Ectodermal cell (in vitro differentiated cells): ENCODE results near the gene KRCC1. TPM values are rescaled to one million over a fixed set of nuclear protein-coding genes. Genes with fewer than 3 reads are reported as not detected.

Experiments used
- H3K27ac ChIP-seq: 2 replicates; pipeline ENCODE4 v1.7.0; 2013; ENCODE audit warnings: mild to moderate bottlenecking, low read depth, low read length; ENCODE audit not compliant: insufficient read depth, poor library complexity, severe bottlenecking
- H3K27me3 ChIP-seq: 2 replicates; pipeline ENCODE4 v1.7.0; 2013; ENCODE audit warnings: mild to moderate bottlenecking, low read length; ENCODE audit not compliant: insufficient read depth, control insufficient read depth, poor library complexity, severe bottlenecking
- H3K36me3 ChIP-seq: one replicate; pipeline ENCODE4 v1.7.0; 2013; ENCODE audit warnings: low read length; ENCODE audit not compliant: control insufficient read depth, insufficient read depth
- H3K4me1 ChIP-seq: one replicate; pipeline ENCODE4 v1.7.0; 2013; ENCODE audit warnings: low read length; ENCODE audit not compliant: control insufficient read depth, insufficient read depth
- H3K4me3 ChIP-seq: 2 replicates; pipeline ENCODE4 v1.7.0; 2013; ENCODE audit warnings: low read depth, low read length, control low read depth; ENCODE audit not compliant: insufficient read depth
- H3K9me3 ChIP-seq: 2 replicates; pipeline ENCODE4 v1.7.0; 2013; ENCODE audit warnings: mild to moderate bottlenecking, low read length, moderate library complexity; ENCODE audit not compliant: control insufficient read depth
- WGBS, 2 experiments: methylation state at CpG; one replicate each; pipeline ENCODE4 v1.1.7; 2013; ENCODE audit warnings: missing lambda C conversion rate in 2 of 2; 5-methylcytosine and 5-hydroxymethylcytosine counted together
- polyA plus RNA-seq, 4 experiments: library from polyadenylated mRNA; stranded (reverse); fragments of 50-300 nt; gene quantifications; one replicate each; pipeline ENCODE4 v1.2.3, GENCODE V29; 2013

KRCC1 gene
- polyA plus RNA-seq (2013, experiment 1 of 4), result 18.6 TPM
- 19.7 TPM for polyA plus RNA-seq (2013, experiment 2 of 4)
- 17.6 TPM for polyA plus RNA-seq (2013, experiment 3 of 4)
- polyA plus RNA-seq (2013, experiment 4 of 4), result 19.0 TPM

DNA sequence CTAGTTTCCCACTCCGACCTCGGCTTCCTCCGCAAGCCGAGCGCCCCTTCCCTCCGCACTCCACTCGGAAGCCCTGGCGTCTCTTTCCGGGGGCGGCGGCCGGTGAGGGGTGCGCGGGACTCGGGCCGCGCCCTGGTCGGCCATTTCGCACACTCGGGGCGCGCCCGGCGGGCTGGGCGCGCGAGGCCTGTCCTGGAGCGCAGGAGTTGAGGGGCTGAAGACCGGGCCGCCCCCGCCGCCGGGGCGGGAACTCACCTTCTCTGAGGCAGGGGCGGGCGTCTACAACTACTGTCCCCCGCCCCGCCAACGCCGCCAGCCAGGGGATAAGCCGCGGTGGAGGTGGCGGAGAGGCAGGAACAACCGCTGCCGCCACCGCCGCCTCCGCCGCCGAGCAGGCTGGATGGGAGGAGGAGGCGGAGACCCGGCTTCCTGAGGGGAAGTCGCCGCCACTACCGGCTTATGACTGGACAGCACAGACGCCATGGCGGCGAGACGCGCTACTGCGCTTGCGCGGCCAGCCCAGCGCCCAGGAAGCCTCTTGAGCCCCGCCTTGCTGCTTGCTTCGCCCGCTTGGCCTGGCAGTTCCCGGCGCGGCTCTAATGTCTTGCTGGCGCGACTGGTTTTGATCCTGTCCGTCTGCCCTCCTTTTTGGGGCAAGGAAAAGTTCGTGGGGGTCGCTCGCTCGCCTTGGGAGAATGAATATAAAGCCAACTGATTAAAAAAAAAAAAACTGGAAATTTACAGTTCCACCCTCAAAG is at the start of gene KRCC1:
Gene KRCC1, minus strand, starts transcription at position 413 of the 758 bp plus-strand sequence. CDS start 27,220 bp downstream, outside the sequence.
- WGBS, 2 experiments, result 0 to 1% methylated on average over 75 to 77 of the region's 77 CpGs
- peak within 1 kb of the TSS; percentile 91 for H3K4me3 ChIP-seq
- H3K27me3 ChIP-seq, result no peaks in the 10 kb centered on the region
- H3K4me1 ChIP-seq, result peaks cover 10% of the 10 kb centered on the region
- peak within 1 kb of the TSS; percentile 70 for H3K27ac ChIP-seq
- H3K36me3 ChIP-seq, result no peaks in the 10 kb centered on the region
- no peaks in the 10 kb centered on the region for H3K9me3 ChIP-seq

DNA sequence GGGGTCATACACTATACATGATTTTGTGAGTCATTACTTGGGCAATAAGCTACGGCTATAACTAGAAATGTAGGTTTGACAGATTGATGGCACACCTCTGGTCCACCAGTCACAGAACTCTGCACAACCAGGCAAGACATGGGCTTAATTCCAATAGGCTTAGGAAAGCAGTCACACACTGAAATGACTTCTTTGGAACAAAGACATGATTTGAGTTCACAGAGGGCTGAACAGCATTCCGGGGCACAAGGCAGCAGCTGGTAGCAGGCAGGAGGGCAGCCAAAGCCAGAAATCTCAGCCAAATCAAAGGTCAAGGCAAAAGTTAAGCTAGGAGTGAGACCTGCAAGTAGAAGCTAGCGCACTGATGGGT is 44.9 kb upstream of the KRCC1 start:
- Histone ChIP-seq H3K36me3 (no peaks in the 10 kb centered on the region), H3K27me3 (no peaks in the 10 kb centered on the region), H3K9me3 (no peaks in the 10 kb centered on the region), H3K4me3 (no peak overlapping the region), H3K4me1 (peaks cover 10% of the 10 kb centered on the region), H3K27ac (no peak overlapping the region)
- WGBS, 2 experiments, result 91 to 94% methylated on average over 3 of the region's 3 CpGs

DNA sequence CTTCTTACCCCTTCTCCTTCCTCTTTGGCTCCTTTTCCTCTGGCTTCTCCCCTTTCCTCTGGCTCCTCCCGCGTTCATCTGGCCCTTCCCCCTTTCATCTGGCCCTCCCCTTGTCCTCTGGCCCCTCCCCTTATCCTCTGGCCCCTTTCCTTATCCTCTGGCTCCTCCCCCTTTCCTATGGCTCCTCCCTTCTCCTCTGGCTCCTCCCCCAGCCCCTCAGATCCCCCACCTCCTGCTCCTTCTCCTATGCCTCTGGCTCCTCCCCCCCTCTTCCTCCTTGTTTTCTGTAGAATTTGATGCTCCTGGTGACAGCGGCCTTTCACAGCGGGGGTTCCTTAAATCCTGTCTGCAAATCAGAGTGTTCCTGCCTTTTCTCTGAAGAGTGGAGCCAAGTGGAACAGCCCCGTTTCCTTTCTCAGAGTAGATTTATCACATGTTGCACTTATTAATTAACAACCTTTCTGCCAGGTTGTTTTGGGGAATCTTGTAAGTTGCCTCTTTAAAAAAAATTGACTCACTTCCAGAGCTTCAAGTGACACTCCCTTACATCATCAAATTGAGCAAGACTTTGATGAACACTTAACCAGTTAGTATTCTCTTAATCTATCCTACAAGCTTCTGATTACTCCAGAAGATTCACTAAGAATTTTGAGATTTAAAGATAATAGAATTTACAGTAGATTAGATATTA is 44.4 kb upstream of the KRCC1 start:
- H3K27ac ChIP-seq, result no peak overlapping the region
- no peak overlapping the region for H3K4me3 ChIP-seq
- H3K36me3 ChIP-seq, result no peaks in the 10 kb centered on the region
- H3K9me3 ChIP-seq, result no peaks in the 10 kb centered on the region
- 7 to 8% methylated on average over 5 of the region's 5 CpGs for WGBS, 2 experiments
- peaks cover 13% of the 10 kb centered on the region for H3K4me1 ChIP-seq
- H3K27me3 ChIP-seq, result no peaks in the 10 kb centered on the region

DNA sequence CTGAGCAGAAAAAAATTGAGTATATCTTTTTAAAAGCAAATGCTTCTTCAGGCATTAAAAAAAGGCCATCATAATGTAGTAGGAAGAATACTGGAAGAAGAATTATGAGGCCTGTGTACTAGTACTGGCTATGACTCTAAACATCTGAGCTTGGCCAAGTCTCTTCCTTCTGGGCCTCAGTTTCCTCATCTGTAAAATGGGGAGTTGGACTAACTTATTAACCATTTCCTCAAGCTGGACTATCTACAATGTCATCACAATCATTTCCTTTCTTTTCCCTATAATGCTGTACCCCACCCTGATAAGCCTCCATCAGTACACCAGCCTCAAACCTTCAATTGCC is 42.9 kb upstream of the KRCC1 start:
- H3K27ac ChIP-seq, result no peak overlapping the region
- no peaks in the 10 kb centered on the region for H3K36me3 ChIP-seq
- no peak overlapping the region for H3K4me3 ChIP-seq
- no peaks in the 10 kb centered on the region for H3K9me3 ChIP-seq
- H3K4me1 ChIP-seq, result peaks cover 22% of the 10 kb centered on the region
- no peaks in the 10 kb centered on the region for H3K27me3 ChIP-seq

DNA sequence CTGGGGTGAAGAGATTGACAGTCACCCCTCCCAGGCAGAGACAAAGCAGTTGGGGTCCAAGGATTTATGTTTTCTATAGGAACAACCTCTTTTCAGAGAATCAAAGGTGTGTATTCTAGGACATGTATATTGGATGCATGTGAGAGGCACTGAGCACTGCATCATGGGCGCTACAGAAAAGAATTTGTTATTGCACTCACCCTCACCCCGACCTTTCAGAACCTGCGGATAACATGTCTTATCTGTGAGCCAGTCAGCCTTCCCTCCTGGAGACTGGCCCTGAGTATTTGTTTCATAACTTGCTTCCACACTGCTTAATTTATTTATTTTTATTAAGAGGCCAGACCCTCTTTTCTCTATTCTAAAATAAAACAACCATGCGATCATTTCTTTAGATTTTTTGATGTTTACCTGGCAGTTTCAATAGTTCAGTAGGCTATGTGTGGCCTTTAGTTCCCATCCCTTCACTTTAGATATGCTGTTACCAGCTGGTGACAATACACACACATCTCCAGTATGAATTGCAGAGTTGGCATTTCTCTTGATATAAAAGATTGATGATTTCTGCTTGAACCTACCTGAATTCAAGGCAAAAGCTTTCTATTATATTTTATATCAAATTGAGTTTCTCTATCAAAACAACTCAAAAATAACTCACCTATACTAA is 42.4 kb upstream of the KRCC1 start:
- H3K27ac ChIP-seq, result no peak overlapping the region
- no peaks in the 10 kb centered on the region for H3K36me3 ChIP-seq
- H3K4me3 ChIP-seq, result no peak overlapping the region
- WGBS, 2 experiments, result 92 to 97% methylated on average over 4 of the region's 4 CpGs
- H3K4me1 ChIP-seq, result peaks cover 22% of the 10 kb centered on the region
- H3K27me3 ChIP-seq, result no peaks in the 10 kb centered on the region
- no peaks in the 10 kb centered on the region for H3K9me3 ChIP-seq

DNA sequence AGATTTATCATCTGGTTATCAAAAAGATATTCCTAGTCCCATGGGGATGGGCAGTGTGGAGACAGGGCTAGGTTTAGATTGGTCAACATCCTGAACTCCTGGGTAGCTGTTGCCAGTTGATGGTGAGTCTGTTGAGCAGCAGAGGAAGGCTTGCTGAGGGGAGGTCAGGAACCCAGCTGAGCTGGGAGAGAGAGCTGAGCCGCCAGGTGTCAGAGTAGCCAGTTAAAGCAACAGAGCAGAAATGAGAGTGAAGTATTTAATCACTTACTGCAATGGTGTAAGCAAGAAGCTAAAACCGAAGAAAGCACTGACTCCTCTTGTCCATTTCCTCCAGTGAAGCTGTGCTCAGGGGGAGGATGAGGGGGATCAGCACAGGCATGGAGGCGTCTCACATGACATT is 41.6 kb upstream of the KRCC1 start:
- Histone ChIP-seq H3K4me1 (peaks cover 22% of the 10 kb centered on the region), H3K36me3 (no peaks in the 10 kb centered on the region)

DNA sequence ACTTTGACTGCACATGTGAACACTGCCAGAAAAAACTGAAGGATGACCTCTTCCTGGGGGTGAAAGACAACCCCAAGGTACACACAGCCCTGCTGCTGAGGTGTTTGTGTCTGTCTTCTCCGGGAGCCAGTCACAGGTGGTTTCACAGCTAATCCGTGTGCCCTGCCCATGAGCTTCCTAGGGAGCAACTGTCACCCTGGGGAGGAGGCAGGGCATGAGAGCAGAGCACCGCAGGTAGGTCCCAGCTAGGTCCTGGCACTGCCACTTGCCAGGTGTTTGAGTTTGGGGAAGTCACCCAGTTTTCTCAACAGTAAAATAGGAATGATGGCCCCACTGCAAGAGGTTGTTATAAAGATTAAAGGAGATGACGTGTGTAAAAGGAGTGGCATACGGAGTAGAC is 41.1 kb upstream of the KRCC1 start:
- H3K27me3 ChIP-seq, result no peaks in the 10 kb centered on the region
- no peak overlapping the region for H3K27ac ChIP-seq
- no peaks in the 10 kb centered on the region for H3K9me3 ChIP-seq
- H3K36me3 ChIP-seq, result no peaks in the 10 kb centered on the region
- peaks cover 22% of the 10 kb centered on the region for H3K4me1 ChIP-seq
- whole genome bisulfite sequencing, 2 experiments, result 91% methylated on average over 5 of the region's 5 CpGs
- H3K4me3 ChIP-seq, result no peak overlapping the region

More for the DNA sequence above, 41.6 kb upstream of the KRCC1 start:
- Histone ChIP-seq H3K4me3 (no peak overlapping the region), H3K27ac (no peak overlapping the region), H3K9me3 (no peaks in the 10 kb centered on the region), H3K27me3 (no peaks in the 10 kb centered on the region)
- 71 to 83% methylated on average over 3 of the region's 3 CpGs for WGBS, 2 experiments

DNA sequence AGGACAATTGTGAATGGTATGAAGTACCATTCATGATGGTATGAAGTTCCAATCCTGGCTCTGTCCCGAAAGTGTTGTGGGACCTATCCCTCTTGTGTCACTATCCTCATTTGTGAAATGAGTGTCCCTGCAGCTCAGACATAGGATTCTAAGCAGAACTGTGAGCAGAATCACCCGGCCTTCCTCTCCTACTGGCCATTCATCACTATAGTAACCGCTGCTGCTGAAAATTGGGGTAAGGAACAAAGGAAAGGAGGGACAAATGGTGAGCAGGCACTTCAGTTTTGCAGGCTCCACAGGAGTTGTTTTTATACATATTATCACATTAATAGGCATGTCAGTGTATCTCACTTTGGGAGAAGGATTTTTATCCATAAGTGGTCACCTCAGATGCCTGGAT is 39.4 kb upstream of the KRCC1 start:
- peaks cover 16% of the 10 kb centered on the region for H3K4me1 ChIP-seq
- no peak overlapping the region for H3K27ac ChIP-seq
- H3K9me3 ChIP-seq, result no peaks in the 10 kb centered on the region
- WGBS, 2 experiments, result 38 to 75% methylated on average over 2 to 3 of the region's 3 CpGs
- no peaks in the 10 kb centered on the region for H3K27me3 ChIP-seq
- H3K4me3 ChIP-seq, result no peak overlapping the region
- no peaks in the 10 kb centered on the region for H3K36me3 ChIP-seq

DNA sequence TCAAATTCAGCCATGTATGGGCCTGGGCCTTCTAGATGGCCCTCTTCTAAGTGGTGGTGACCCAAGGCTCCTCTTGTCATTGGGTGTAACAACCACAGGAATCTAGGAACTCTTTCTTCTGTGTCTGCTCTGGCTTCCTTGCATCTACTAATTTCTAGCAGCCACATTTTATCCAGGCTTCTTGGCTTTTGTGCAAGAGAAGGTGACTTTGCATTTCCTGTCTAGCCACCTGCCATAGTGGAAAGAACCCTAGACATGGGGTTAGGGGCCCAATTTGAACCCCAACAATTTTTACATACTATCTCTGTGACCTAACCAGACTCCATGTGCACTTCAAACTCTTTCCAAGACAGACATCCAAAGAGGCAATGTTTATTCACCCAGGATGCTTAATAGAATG is 37.2 kb upstream of the KRCC1 start:
- H3K27ac ChIP-seq, result no peak overlapping the region
- no peaks in the 10 kb centered on the region for H3K36me3 ChIP-seq
- peaks cover 16% of the 10 kb centered on the region for H3K4me1 ChIP-seq
- no peaks in the 10 kb centered on the region for H3K9me3 ChIP-seq
- H3K27me3 ChIP-seq, result no peaks in the 10 kb centered on the region
- no peak overlapping the region for H3K4me3 ChIP-seq

DNA sequence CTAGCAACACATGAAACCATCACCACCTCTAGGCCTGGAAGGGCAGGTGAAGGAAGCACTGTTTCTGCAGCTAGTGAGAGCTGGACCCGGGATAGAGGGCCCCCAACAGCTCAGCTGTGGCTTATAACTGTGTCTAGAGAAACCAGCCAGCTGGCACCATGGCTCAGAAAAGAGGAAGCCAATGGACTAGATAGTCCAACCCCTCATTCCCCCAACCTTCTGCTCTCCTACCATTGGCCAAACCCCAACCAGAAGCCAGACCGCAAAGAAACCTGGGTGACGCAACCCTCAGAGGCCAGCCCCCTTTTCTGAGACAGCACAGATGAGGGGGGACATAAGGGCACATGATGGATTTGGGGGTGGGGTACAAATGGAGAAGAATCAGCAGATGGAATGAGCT is 36.4 kb upstream of the KRCC1 start:
- Histone ChIP-seq H3K27me3 (no peaks in the 10 kb centered on the region), H3K9me3 (no peaks in the 10 kb centered on the region), H3K4me3 (no peak overlapping the region), H3K27ac (no peak overlapping the region), H3K4me1 (peaks cover 16% of the 10 kb centered on the region), H3K36me3 (no peaks in the 10 kb centered on the region)
- 62 to 63% methylated on average over 3 of the region's 3 CpGs for WGBS, 2 experiments
